HG02884 (cell line): ENCODE data around the gene COL15A1.

Source experiments
- ATAC-seq: cut with Tn5 transposase; IDR thresholded peaks from one replicate; pipeline ENCODE4 v1.9.1; 2021; ENCODE audit warnings: mild to moderate bottlenecking, moderate library complexity; ENCODE audit not compliant: unreplicated experiment

Gene COL15A1

DNA sequence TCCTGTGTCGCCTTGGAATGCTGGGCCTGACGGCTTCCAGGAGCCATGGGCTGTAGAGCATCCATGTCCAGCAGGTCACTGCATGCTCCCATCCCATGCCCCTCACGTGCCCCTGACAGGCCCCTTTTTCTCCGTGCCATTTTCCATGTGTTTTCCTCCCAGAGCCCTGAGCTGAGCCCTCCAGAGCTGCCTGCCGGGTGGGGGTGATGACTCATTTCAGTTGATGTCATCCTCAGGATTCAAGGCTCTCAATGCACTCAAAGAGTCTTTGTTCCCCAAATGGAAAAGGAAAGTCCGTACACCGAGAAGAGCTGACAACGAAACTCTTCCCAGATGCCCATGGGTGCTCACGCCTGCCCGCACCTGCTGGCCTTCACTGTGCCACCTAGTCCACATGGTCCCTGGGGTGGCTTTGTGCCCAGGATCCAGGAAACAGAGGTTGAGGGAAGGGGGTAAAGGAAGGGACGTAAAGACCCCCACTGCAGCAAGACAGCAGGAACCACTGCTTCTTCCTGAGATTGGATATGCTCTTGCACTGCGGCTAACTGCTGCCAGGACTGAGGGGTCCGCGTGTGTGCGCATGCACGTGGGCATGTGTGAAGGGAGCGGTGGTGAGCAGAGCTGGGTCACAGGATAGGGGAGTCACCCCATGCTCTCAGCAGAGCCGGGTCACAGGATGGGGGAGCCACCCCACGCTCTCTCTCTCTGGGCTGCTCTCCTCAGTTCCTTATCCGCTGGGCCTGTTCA lies 27.6 kb downstream of the COL15A1 start:
- ATAC-seq = no peak

- ATAC-seq = no peak
Measured at GRCh38 chr9:98971915-98972223, 28.2 kb downstream of the COL15A1 start.

- ATAC-seq = no peak
Measured at GRCh38 chr9:98972716-98973115, 29.0 kb downstream of the COL15A1 start.

- no peak for ATAC-seq
Measured at GRCh38 chr9:98973171-98973570, 29.5 kb downstream of the COL15A1 start.

- ATAC-seq = no peak
Measured at GRCh38 chr9:98973576-98973975, 29.9 kb downstream of the COL15A1 start.

- ATAC-seq = no peak
Measured at GRCh38 chr9:98974106-98974505, 30.4 kb downstream of the COL15A1 start.

DNA sequence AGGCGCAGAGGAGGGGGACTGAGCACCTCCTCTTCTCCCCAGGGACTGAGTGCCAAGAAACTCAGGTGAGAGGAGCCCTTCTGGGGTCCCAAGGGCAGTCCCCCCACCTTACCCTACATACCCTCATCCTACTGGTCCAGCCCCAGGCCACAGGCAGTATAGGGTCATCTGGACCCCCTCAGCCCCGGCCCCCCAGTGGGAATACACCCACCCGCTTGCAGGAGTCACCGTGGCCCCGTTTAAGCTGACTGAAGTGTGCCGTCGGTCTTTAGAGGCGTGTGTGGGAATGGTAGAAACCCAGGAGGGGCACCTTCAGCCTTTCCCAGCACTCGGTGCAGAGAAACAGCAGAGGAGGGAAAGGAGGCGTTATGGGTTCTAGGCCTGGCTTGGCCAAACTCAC lies 30.8 kb downstream of the COL15A1 start:
- ATAC-seq = no peak

GRCh38 chr9:98974994-98975712 lies 31.4 kb downstream of the COL15A1 start:
- peak; percentile 91 for ATAC-seq

- no peak for ATAC-seq
Measured at GRCh38 chr9:98975838-98976237, 32.1 kb downstream of the COL15A1 start.

DNA sequence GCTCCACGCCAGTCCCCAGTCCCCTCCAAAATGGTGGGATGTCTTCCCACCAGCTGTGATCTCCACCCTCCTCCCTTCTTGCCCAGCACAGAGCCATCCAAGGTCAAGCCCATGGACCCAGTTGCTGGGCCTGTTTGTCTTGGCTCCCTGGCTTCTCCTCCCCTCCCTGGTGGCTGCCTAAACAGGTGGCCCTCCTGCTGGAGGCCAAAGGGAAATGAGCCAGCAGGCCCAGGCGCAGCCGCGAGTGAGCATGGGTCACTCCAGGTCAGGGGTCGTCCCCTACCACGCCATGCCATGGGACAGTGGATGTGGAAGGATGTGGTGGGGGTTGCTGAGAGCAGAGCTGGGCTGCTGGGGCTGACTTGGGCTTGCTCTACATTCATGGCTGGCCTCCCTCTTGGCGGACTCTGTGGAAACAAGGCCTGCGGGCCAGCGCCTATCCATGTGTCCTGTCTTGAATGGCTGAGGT lies 33.6 kb downstream of the COL15A1 start:
- ATAC-seq = no peak

DNA sequence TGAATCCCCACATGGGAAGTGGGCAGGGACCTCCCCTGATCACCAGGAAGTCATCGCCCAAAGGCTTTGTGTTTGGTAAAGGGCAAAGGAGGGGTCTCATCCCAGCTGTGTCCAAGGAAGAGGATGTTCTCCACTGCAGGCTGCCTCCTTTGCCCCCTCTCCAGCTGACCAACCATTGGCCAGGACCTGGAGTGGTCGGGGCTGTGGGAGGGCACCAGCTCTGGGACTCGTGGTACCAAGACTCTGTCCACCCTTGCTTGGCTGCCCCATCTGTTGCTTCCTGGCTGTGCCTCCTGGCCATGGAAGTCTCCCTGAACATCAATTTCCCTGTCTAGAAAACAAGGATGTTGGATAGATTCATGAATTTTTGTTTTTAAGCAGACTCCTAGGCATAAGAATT lies 34.1 kb downstream of the COL15A1 start:
- no peak for ATAC-seq

GRCh38 chr9:98978231-98978681 lies 34.5 kb downstream of the COL15A1 start:
- ATAC-seq = no peak

GRCh38 chr9:98980291-98980690 lies 36.6 kb downstream of the COL15A1 start:
- no peak for ATAC-seq

- ATAC-seq = no peak
Measured at GRCh38 chr9:98983295-98984268, 39.9 kb downstream of the COL15A1 start.

GRCh38 chr9:98985596-98985995 lies 41.9 kb downstream of the COL15A1 start:
- no peak for ATAC-seq

DNA sequence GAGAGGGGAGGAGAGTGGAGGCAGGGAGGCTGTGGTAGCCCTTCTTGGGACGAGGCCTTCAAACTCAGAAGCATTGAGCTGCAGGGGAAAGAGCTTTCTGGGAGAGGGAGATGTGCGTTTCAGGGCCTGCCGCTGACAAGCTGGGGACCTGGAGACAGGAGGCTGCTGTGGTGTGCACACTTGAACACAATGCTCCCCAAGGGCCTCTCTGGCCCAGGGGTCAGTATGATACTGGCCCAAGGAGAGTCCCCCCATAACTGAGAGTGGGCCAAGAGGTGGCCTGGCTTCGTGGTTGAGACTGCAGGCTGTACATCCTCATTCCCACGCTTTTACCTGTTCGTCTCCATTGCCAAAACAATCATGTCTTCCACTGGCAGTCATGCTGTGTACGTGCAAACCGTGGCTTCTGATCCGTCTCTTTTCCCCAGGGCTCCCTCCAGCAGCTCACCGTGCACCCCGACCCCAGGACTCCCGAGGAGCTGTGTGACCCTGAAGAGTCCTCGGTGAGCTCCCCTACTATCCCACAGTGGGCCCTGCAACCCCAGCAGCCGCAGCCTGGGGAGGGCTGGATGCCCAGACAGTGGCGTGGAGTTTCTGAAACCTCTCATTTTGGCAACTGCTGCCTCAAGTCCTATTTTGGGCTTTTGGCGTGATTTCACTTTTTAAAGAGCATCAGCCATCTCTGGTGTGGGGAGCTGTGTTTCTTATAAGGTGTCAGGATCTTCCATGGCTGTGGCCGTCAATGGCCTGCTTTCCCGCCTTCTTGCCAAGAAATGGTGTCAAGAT lies 43.4 kb downstream of the COL15A1 start:
- no peak for ATAC-seq

DNA sequence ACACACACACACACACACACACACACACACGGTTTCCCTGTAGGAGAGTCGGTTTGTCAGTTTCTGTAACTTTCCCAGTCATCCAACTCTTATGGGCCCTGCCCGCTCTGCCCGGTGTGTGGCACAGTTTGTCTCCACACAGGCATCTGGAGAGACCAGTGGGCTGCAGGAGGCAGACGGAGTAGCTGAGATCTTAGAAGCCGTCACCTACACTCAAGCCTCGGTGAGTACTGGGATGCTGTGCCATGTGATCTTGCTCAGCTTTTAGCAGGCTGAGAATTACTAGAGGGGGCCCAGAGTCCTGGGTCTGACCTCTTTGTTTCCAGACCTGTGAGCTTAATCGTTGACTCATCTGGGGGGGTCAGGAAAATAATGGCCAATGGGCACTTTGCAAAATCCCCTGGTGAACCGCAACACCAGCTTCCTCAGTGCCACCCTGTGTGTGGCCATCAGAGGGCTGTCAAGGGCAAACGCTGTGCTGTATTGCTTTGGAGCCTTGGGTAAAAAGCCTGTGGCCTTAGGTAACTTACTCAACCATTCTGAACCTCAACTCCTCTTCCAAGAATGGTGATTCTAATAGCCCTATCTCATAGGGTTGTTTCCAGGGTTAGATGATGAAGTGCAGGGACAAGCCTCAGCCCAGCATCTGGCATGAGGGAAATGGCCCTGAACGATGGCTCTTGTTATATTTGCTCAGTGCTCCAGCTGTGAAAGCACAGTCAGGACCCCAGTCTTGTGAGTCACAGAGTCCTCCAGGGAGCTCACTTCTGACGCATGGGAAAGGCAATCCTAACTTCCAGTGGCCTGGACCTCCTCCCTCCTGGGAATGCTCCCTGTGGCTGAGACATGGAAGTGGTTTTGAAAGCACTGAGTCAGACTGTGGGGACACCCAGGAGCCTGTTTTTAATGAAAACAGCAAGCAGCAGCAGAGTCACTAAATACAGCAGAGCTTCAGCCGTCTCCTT lies 45.6 kb downstream of the COL15A1 start:
- no peak for ATAC-seq

GRCh38 chr9:98990181-98990870 lies 46.6 kb downstream of the COL15A1 start:
- ATAC-seq = no peak
